Activated T-cell treated with anti-CD3 and anti-CD28 coated beads, Interleukin-2, amount 50 U/mL, for 4 hours (primary cell): ENCODE results near the gene TRIM8. TPM values are rescaled to one million over a fixed set of nuclear protein-coding genes. Genes with fewer than 3 reads are reported as not detected.

Source experiments
- ATAC-seq, 2 donors: fragments of 200-7000 bp; cut with Tn5 transposase; one replicate each; pipeline ENCODE4 v1.10.0; 2021
- DNase-seq: peaks from one replicate; pipeline ENCODE4 v3.0.0-alpha.2; 2020
- H3K27me3 Mint-ChIP-seq: one replicate; pipeline ENCODE4 v1.8.0; 2021; ENCODE audit warnings: low read depth, mixed read lengths
- H3K36me3 Mint-ChIP-seq: one replicate; pipeline ENCODE4 v1.8.0; 2022; ENCODE audit warnings: mixed read lengths; ENCODE audit not compliant: insufficient read depth
- H3K4me1 Mint-ChIP-seq: one replicate; pipeline ENCODE4 v1.8.0; 2021; ENCODE audit warnings: low read depth, mixed read lengths
- H3K4me3 Mint-ChIP-seq: one replicate; pipeline ENCODE4 v1.8.0; 2021; ENCODE audit warnings: mild to moderate bottlenecking, moderate library complexity, mixed read lengths
- H3K9me3 Mint-ChIP-seq: one replicate; pipeline ENCODE4 v1.8.0; 2021; ENCODE audit warnings: mixed read lengths
- total RNA-seq, 3 donors: library from RNA; stranded (reverse); gene quantifications; one replicate each; pipeline ENCODE4 v1.2.1, GENCODE V29; 2021

The TRIM8 gene
- total RNA-seq, result 10 to 100 TPM; 53.9 to 67.6 (median 59.9) TPM

GRCh38 chr10:102644066-102644645 lies at the start of gene TRIM8:
Gene TRIM8, plus strand, starts transcription at chr10:102644479. Its CDS starts 139 bp downstream, at chr10:102644618.
- ATAC-seq, result peak; percentile 19 to 23
- Mint-ChIP-seq H3K36me3 (peaks cover 3% of the 10 kb centered on the region), H3K9me3 (no peaks in the 10 kb centered on the region), H3K27me3 (no peaks in the 10 kb centered on the region), H3K4me1 (peaks cover 40% of the 10 kb centered on the region), H3K4me3 (peak within 1 kb of the TSS; percentile 92)
- DNase-seq, result peak; percentile 40

- H3K4me3 Mint-ChIP-seq, result no peak overlapping the region
- no peaks in the 10 kb centered on the region for H3K9me3 Mint-ChIP-seq
- DNase-seq (no peak), ATAC-seq (no peak)
- no peaks in the 10 kb centered on the region for H3K27me3 Mint-ChIP-seq
- H3K4me1 Mint-ChIP-seq, result no peaks in the 10 kb centered on the region
- H3K36me3 Mint-ChIP-seq, result peaks cover 15% of the 10 kb centered on the region
Observed at GRCh38 chr10:102595293-102595692, 49.0 kb upstream of the TRIM8 start.

DNA sequence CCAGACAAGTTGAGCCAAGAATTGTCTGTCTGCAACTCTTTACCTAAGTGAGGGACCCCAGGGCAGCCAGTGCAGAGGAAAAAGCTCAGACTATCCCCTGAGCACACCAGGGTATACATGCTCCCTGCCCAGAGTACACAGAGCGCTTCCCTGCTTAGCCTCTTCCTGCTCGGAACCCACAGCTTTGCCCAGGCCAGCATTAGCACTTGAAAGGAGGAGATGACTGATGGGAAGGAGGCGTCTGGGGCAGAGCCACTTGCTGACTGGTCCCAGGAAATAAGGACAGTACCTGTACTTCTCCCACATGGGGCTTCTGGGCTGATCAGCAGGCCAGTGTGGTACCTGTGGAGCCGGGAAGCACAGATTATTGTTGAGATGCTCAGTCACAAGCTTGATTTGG lies 48.4 kb upstream of the TRIM8 start:
- Mint-ChIP-seq H3K4me3 (no peak overlapping the region), H3K9me3 (no peaks in the 10 kb centered on the region), H3K4me1 (no peaks in the 10 kb centered on the region), H3K36me3 (peaks cover 19% of the 10 kb centered on the region), H3K27me3 (no peaks in the 10 kb centered on the region)
- ATAC-seq (no peak), DNase-seq (no peak)

- Mint-ChIP-seq H3K4me1 (no peaks in the 10 kb centered on the region), H3K9me3 (no peaks in the 10 kb centered on the region), H3K36me3 (peaks cover 21% of the 10 kb centered on the region), H3K27me3 (no peaks in the 10 kb centered on the region), H3K4me3 (no peak overlapping the region)
- ATAC-seq (peak; percentile 32 to 43), DNase-seq (peak; percentile 17)
Observed at GRCh38 chr10:102596506-102596971, 47.7 kb upstream of the TRIM8 start.

GRCh38 chr10:102597131-102597991 lies 46.9 kb upstream of the TRIM8 start:
- H3K4me1 Mint-ChIP-seq, result no peaks in the 10 kb centered on the region
- no peaks in the 10 kb centered on the region for H3K27me3 Mint-ChIP-seq
- no peak overlapping the region for H3K4me3 Mint-ChIP-seq
- H3K36me3 Mint-ChIP-seq, result peaks cover 21% of the 10 kb centered on the region
- ATAC-seq (no peak), DNase-seq (no peak)
- no peaks in the 10 kb centered on the region for H3K9me3 Mint-ChIP-seq

DNA sequence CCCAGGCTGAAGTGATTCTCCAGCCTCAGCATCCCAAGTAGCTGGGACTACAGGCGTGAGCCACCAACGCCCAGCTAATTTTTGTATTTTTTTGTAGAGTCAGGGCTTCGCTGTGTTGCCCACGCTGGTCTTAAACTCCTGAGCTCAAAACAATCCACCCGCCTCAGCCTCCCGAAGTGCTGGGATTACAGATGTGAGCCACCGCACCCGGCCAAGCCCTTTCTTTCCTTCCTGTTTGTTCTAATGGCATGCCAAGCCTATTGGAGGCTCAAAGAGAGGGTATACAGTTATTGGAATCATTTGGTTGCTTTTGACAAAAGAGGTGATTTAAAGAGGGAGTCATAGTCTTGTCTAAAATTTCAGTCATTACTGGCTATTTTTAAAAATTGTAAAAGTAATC lies 46.0 kb upstream of the TRIM8 start:
- DNase-seq, result no peak
- peaks cover 21% of the 10 kb centered on the region for H3K36me3 Mint-ChIP-seq
- no peaks in the 10 kb centered on the region for H3K27me3 Mint-ChIP-seq
- ATAC-seq, result no peak
- H3K9me3 Mint-ChIP-seq, result no peaks in the 10 kb centered on the region
- no peaks in the 10 kb centered on the region for H3K4me1 Mint-ChIP-seq
- no peak overlapping the region for H3K4me3 Mint-ChIP-seq

DNA sequence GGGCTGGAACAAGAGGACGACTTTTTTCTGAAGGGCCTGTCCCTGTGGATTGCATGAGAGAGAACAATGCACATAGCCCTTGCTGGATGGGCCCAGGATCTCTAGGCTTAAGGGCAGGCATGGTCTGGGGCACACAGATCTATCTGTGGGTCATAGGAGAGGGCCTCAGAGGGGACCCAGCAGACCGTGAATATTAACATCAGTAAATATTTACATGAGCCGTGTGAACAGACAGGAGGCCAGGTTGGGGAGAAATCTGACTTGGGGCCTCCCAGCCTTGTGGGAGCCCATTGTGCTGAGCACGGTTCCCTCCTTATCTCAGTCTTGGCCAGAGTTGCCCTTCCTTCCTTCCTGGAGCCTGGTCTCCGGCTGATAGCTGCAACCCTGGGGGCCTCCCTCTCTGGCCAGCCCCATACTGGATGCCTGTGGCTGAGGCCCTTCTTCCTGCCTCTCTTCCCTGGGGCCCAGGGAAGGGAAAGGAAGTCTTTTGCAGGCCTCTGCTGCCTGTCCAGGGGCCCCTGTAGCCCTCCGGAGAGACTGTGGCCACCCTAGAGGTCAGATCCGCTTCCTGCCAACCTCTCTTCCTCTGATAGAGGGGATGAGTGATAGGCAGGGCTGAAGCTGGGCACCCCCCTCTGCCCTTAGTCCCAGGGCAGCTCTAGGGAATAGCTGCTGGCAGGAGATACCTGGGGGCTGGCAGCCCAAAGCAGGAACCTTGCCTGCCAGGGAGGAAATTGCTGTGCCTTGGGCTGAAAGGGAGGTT lies 44.5 kb upstream of the TRIM8 start:
- peaks cover 23% of the 10 kb centered on the region for H3K36me3 Mint-ChIP-seq
- H3K4me3 Mint-ChIP-seq, result no peak overlapping the region
- H3K9me3 Mint-ChIP-seq, result no peaks in the 10 kb centered on the region
- H3K4me1 Mint-ChIP-seq, result peaks cover 2% of the 10 kb centered on the region
- ATAC-seq (no peak), DNase-seq (no peak)
- H3K27me3 Mint-ChIP-seq, result no peaks in the 10 kb centered on the region

GRCh38 chr10:102600816-102601215 lies 43.5 kb upstream of the TRIM8 start:
- ATAC-seq (no peak), DNase-seq (no peak)
- Mint-ChIP-seq H3K36me3 (peaks cover 18% of the 10 kb centered on the region), H3K4me3 (no peak overlapping the region), H3K9me3 (no peaks in the 10 kb centered on the region), H3K27me3 (no peaks in the 10 kb centered on the region), H3K4me1 (peaks cover 2% of the 10 kb centered on the region)

GRCh38 chr10:102601639-102602038 lies 42.6 kb upstream of the TRIM8 start:
- ATAC-seq, result no peak
- H3K27me3 Mint-ChIP-seq, result no peaks in the 10 kb centered on the region
- no peaks in the 10 kb centered on the region for H3K9me3 Mint-ChIP-seq
- H3K4me3 Mint-ChIP-seq, result no peak overlapping the region
- H3K36me3 Mint-ChIP-seq, result peaks cover 20% of the 10 kb centered on the region
- no peak for DNase-seq
- peaks cover 2% of the 10 kb centered on the region for H3K4me1 Mint-ChIP-seq

- no peak overlapping the region for H3K4me3 Mint-ChIP-seq
- H3K27me3 Mint-ChIP-seq, result no peaks in the 10 kb centered on the region
- no peak for DNase-seq
- H3K36me3 Mint-ChIP-seq, result peaks cover 22% of the 10 kb centered on the region
- H3K9me3 Mint-ChIP-seq, result no peaks in the 10 kb centered on the region
- peaks cover 2% of the 10 kb centered on the region for H3K4me1 Mint-ChIP-seq
- no peak for ATAC-seq
Observed at GRCh38 chr10:102602272-102603045, 41.8 kb upstream of the TRIM8 start.

- no peak for DNase-seq
- peaks cover 5% of the 10 kb centered on the region for H3K4me1 Mint-ChIP-seq
Observed at GRCh38 chr10:102603946-102604345, 40.3 kb upstream of the TRIM8 start.

DNA sequence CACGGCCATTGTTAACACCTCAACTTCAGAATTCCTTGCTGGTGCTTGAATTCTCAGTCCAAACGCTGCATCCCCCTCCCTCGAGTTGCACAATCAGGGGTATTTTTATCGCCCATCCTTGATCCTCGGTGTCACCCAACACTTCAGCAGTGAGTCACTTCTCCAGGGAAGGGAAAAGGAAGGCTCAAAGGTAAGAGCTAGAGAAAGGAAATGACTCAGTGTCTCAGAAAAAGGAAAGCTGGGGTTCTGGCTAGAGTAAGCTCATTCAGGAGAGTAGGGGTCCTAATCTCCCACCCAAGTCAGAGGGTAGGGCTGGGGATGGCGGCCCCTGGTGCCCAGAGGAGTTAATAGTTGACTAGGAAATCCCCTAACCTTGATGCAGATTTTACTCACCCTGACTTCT lies 39.8 kb upstream of the TRIM8 start:
- no peak for ATAC-seq
- Mint-ChIP-seq H3K27me3 (no peaks in the 10 kb centered on the region), H3K36me3 (peaks cover 15% of the 10 kb centered on the region), H3K4me1 (peaks cover 9% of the 10 kb centered on the region), H3K9me3 (no peaks in the 10 kb centered on the region), H3K4me3 (no peak overlapping the region)
- no peak for DNase-seq

More at GRCh38 chr10:102603946-102604345, 40.3 kb upstream of the TRIM8 start:
- no peaks in the 10 kb centered on the region for H3K27me3 Mint-ChIP-seq
- peaks cover 18% of the 10 kb centered on the region for H3K36me3 Mint-ChIP-seq
- H3K9me3 Mint-ChIP-seq, result no peaks in the 10 kb centered on the region
- H3K4me3 Mint-ChIP-seq, result no peak overlapping the region
- ATAC-seq, result no peak

GRCh38 chr10:102605712-102606111 lies 38.6 kb upstream of the TRIM8 start:
- H3K27me3 Mint-ChIP-seq, result no peaks in the 10 kb centered on the region
- no peak for DNase-seq
- no peaks in the 10 kb centered on the region for H3K9me3 Mint-ChIP-seq
- H3K4me3 Mint-ChIP-seq, result no peak overlapping the region
- H3K4me1 Mint-ChIP-seq, result peaks cover 18% of the 10 kb centered on the region
- peaks cover 13% of the 10 kb centered on the region for H3K36me3 Mint-ChIP-seq
- ATAC-seq, result no peak

GRCh38 chr10:102608487-102608886 lies 35.8 kb upstream of the TRIM8 start:
- DNase-seq, result no peak
- ATAC-seq, result no peak
- no peaks in the 10 kb centered on the region for H3K9me3 Mint-ChIP-seq

More at GRCh38 chr10:102608487-102608886, 35.8 kb upstream of the TRIM8 start:
- H3K4me1 Mint-ChIP-seq, result peaks cover 42% of the 10 kb centered on the region
- H3K36me3 Mint-ChIP-seq, result peaks cover 10% of the 10 kb centered on the region
- no peaks in the 10 kb centered on the region for H3K27me3 Mint-ChIP-seq
- H3K4me3 Mint-ChIP-seq, result no peak overlapping the region
